Measurements from ENCODE around the gene PCDHAC1.
A peak's percentile ranks its signal among the peaks of the same experiment; 100 is the strongest.
"Not testable (repeated sequence)": the region's sequence is repeated elsewhere in the genome, so short reads cannot be mapped to it uniquely, and the experiment has no call there.

PCDHAC1 gene, protein sequence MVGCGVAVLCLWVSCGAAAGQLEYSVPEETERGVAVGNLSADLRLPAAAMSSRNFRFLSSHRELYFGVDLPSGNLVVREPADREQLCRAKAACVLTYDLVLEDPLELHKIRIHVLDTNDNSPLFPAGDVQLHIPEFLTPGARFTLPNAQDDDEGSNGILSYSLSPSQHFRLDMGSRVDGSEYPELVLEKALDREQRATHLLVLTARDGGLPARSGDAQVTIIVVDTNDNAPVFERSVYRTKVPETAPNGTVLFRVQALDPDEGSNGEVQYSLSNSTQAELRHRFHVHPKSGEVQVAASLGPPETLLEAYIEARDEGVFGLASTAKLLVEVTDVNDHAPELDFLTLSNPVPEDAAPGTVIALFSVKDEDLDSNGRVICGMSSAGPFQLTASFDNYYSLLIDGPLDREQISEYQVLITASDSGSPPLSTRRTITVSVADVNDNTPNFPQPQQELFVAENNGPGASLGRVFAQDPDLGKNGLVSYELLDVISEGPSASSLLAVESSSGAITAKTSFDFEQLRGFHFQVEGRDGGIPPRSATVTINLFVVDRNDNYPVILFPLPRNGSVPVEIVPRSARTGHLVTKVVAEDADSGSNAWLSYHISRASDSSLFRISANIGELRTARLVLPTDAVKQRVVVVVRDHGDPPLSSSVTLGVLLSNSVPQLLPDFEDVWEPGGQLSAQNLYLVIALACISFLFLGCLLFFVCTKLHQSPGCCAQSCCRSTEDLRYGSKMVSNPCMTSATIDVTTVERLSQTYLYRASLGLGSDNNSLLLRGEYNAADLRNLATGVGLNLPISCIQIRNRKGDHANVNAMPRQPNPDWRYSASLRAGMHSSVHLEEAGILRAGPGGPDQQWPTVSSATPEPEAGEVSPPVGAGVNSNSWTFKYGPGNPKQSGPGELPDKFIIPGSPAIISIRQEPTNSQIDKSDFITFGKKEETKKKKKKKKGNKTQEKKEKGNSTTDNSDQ

DNA sequence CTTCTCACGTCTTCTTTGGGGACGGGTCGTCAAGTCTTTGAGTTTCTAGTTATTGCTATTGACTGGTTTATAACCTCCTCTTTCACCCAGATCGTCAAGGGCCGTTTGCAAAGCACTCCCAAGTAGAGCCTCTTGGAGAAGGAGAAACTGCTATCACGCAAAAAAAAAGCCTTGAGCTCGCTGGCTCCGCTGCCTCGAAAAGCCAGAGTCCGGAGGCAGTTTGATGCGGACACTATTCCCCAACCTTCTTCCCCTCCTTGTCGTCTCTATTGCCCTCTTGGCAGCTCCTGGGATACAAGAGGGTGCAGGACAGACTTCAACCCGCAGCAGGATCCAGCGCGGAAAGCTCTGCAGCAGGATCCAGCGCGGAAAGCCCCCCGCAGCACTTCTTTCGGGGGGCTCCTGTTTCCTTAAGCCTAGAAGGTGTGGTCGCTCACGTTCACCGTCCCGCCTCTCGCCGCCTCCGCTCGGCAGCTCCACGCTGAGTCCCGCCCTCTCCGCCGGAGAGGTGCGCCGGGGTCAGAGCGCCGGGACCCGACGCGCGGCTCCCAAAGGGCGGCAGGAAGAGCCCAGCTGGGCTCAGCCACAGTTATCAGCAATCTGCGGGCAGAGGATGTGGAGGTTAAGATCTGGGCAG, at the start of gene PCDHAC1:
Gene PCDHAC1 (plus strand): TSS at position 494 of the 637 bp plus-strand sequence. CDS start 594 bp downstream, outside the sequence.
- DNase-seq: peak; percentile 71 to 77

DNA sequence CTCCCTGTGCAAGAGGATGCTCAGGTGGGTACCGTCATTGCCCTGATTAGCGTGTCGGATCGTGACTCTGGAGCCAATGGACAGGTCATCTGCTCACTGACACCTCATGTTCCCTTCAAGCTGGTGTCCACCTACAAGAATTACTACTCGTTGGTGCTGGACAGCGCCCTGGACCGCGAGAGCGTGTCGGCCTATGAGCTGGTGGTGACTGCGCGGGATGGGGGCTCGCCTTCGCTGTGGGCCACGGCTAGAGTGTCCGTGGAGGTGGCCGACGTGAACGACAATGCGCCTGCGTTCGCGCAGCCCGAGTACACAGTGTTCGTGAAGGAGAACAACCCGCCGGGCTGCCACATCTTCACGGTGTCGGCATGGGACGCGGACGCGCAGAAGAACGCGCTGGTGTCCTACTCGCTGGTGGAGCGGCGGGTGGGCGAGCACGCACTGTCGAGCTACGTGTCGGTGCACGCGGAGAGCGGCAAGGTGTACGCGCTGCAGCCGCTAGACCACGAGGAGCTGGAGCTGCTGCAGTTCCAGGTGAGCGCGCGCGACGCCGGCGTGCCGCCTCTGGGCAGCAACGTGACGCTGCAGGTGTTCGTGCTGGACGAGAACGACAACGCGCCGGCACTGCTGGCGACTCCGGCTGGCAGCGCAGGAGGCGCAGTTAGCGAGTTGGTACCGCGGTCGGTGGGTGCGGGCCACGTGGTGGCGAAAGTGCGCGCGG, 49.4 kb upstream of the PCDHAC1 start:
- not testable (repeated sequence) for DNase-seq

DNA sequence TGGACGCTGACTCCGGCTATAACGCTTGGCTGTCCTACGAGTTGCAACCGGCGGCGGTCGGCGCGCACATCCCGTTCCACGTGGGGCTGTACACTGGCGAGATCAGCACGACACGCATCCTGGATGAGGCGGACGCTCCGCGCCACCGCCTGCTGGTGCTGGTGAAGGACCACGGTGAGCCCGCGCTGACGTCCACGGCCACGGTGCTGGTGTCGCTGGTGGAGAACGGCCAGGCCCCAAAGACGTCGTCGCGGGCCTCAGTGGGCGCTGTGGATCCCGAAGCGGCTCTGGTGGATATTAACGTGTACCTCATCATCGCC, 48.9 kb upstream of the PCDHAC1 start:
- DNase-seq: no peak

DNA sequence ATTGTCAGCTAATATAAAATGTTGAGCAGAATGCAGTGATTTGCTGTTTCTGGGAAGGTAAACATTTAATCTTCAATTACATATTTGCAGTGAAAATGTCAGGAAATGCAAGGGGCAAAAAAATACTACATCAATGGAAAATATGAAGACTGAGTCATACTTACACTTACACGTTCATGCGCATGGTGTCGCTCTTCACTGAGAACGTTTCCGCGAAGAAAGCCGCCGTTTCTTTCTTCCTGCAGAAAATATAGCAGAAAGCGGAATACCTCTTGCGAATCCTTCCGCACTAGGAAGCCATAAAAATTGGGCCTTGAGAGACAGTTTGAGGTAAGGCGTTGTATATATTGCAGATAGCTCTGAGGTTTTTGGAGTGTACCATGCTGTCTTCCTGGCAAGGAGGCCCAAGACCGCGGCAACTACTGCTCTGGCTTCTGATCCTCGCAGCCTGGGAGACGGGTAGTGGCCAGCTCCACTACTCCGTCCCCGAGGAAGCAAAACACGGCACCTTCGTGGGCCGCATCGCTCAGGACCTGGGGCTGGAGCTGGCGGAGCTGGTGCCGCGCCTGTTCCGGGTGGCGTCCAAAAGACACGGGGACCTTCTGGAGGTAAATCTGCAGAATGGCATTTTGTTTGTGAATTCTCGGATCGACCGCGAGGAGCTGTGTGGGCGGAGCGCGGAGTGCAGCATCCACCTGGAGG, 44.1 kb upstream of the PCDHAC1 start, which contains the start of gene PCDHA13:
Gene PCDHA13 (plus strand): TSS at position 236 of the 702 bp plus-strand sequence. CDS start 145 bp downstream, at position 381.
- DNase-seq: no peak

DNA sequence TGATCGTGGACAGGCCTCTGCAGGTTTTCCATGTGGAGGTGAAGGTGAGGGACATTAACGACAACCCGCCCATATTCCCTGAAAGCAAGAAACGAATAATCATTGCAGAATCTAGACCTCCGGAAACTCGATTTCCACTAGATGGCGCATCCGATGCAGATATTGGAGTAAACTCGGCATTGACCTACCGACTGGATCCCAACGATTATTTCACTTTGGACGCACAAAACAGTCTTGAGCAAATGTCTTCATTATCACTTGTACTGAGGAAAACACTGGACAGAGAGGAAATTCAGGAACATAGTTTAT, 43.6 kb upstream of the PCDHAC1 start:
- no peak for DNase-seq

DNA sequence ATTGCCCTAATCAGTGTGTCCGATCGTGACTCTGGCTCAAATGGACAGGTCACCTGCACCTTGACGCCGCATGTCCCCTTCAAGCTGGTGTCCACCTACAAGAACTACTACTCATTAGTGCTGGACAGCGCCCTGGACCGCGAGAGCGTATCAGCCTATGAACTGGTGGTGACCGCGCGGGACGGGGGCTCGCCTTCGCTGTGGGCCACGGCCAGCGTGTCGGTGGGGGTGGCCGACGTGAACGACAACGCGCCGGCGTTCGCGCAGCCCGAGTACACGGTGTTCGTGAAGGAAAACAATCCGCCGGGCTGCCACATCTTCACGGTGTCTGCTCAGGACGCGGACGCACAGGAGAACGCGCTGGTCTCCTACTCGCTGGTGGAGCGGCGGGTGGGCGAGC, 42.7 kb upstream of the PCDHAC1 start:
- no peak for DNase-seq

DNA sequence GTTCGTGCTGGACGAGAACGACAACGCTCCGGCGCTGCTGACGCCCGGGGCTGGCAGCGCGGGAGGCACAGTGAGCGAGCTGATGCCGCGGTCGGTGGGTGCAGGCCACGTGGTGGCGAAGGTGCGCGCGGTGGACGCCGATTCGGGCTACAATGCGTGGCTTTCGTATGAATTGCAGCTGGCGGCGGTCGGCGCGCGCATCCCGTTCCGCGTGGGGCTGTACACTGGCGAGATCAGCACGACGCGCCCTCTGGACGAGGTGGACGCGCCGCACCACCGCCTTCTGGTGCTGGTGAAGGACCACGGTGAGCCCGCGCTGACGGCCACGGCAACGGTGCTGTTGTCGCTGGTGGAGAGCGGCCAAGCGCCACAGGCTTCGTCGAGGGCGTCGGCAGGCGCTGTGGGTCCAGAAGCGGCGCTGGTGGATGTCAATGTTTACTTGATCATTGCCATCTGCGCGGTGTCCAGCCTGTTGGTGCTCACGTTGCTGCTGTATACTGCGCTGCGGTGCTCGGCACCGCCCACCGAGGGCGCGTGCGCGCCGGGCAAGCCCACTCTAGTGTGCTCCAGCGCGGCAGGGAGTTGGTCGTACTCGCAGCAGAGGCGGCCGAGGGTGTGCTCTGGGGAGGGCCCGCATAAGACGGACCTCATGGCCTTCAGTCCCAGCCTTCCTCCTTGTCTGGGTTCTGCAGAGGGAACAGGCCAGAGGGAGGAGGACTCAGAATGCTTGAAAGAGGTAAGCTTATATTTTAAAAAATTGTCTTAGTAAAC, 42.0 kb upstream of the PCDHAC1 start:
- DNase-seq: no peak

DNA sequence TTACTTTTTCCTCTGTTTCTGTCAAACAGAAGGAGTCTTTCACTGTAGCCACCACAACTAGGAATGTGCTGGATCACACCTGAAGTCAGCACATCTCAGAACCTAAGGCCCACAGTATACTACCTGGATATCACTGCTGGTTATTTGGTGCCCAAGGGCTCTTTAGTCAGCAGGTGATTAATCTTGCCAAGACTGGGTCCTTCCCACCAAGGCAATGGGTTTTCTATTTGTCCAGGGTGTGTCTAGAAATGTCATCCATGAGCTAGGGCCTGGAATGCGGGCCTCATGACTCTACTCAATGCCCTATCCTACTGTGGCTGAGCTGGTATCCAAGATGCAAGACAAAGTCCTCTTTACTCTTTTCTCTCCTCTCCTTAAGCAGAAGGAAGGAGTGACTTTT, 9.8 kb upstream of the PCDHAC1 start:
- no peak for DNase-seq

DNA sequence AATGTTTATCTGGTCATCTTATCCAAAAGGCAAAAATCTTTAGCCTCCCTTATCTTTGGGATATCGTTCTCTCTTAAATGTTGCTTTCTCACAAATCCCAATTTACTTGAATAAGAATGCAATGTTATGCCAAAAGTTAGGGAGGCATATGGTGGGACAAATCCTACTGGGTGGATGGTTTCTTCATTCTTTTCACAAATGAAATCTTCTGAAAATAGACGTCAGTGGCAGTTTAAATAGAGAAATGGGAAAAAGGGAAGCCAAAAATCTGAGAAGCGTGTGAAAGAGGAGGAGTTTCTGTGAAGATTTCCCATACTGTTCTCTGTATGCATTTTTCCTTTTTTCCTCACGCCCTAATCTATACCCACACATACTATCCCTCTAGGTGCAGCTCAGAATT, 2.5 kb upstream of the PCDHAC1 start:
- DNase-seq: no peak

DNA sequence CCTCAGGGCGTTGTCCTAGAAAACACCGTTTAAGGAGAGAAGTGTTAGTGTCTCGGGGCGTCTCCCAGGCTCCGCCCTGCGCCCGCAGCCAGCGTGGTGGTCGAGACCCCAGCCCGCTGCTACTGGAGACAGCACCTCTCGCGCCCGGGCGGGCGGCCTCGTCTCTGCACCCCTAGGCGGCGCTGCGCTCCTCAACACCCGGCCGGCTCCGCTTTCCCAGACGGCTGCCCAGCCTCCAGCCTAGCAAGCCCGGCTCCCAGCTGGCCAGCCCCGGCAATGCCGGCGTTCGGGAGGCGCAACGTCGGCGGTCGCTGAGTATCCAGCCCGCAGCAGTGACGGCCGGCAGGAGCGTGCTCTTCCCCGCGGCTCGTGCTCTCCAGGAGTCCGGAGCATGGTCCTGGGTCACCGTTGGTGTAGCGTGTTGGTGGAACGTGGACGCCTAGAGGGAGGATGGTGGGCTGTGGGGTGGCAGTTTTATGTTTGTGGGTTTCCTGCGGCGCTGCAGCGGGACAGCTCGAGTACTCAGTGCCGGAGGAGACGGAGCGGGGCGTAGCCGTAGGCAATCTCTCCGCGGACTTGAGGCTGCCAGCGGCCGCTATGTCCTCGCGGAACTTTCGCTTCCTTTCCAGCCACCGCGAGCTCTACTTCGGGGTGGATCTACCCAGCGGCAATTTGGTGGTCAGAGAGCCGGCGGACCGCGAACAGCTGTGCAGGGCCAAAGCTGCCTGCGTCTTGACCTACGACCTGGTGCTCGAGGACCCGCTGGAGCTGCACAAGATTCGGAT, 536 bp downstream of the PCDHAC1 start:
- peak; percentile 87 for DNase-seq

DNA sequence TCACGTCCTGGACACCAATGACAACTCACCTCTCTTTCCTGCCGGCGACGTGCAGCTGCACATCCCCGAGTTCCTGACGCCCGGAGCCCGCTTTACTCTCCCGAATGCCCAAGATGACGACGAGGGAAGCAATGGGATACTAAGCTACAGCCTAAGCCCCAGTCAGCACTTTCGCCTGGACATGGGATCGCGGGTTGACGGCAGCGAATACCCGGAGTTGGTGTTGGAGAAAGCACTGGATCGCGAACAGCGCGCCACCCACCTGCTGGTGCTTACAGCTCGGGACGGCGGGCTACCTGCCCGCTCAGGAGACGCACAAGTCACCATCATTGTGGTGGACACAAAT, 1.1 kb downstream of the PCDHAC1 start:
- no peak for DNase-seq

DNA sequence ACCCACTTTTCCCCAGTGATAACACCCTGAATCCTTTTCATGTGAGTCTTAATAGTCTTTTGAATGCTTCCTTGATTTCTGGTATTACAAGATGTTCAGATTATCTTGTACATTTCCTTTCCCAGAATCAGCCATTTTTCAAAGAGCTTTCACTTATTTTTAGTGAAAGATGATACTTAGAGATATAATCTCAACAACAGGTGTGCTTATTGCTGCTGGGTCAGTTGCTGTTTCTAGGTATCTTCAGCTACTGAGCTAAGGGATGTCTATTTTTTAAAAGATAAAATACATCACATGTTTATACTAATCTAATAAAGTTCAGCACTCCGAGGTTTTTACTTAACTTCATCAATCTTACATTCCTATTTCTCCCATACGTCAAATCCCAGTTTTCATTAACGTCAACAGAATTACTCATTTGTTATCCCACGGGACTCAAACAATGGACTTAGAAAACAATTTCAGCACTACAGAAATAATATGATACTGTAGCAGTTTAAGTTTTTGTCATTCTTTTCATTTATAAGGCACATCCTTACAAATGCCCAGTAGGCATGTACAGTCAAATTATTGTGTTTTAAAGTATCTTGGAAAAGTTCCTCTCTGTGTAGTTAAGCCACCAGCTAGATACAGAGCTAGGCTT, 9.0 kb downstream of the PCDHAC1 start:
- no peak for DNase-seq

DNA sequence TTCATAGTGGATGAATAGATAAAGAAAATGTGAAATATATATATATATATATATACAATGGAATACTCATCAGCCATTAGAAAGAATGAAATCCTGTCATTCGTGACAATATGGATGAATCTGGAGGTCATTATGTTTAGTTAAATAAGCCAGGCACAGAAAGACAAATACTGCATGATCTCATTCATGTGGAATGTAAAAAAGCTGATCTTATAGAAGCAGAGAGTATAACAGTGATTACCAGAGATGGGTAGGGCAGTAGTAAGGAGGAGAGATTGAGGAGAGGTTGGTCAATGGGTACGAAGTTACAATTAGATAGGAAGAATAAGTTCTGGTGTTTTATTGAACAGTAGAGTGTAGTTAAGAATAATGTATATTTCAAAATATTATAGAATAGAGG, 20.5 kb downstream of the PCDHAC1 start:
- DNase-seq: no peak

DNA sequence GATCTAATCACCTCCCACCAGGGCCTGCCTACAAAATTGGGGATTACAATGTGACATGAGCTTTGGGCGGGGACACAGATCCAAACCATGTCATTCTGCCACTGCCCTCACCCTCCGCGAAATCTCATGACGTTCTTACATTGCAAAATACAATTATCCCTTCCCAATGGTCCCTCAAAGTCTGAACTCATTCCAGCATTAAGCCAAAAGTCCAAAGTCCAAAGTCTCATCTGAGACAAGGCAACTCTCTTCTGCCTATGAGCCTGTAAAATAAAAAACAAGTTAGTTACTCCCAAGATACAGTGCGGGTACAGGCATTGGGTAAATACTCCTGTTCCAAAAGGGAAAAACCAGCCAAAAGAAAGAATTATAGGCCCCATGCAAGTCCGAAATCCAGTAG, 25.5 kb downstream of the PCDHAC1 start:
- DNase-seq: no peak

DNA sequence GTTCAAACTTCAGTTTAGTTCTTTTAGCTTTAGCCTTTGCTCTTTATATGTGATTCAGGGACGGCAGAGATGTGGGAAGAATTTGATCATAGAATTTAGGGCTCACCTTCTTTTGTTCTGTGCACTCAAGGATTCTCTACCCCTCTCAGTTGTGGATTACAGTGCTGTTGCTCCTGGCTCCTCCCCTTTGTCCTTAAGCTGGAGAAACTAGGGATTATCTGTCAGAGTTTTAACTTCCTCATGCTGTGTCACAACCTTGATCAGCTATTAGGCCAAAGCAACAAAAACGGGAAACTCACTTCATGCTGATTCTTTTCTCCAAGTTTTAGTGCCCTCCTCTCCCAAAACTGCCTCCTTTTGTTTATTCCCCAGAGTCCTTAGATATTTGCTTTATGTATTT, 27.1 kb downstream of the PCDHAC1 start:
- no peak for DNase-seq

DNA sequence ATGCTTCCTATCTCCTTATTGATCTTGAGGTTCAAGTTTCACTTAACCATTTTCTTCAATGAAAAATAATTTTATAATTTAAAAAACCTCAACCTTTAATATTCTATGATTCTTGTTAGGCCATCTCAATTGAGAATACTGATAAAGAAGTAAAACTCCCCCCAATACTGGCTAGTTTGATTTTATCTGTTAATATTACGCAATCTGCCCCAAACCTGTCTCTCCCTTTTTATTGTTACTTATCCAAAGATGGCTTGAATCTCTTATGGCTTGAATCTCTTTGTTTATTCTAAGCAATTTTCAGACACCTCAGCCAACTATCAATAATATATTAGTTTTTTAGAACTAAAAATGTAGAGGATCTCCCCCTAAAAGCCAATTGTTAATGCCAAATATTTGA, 36.1 kb downstream of the PCDHAC1 start:
- DNase-seq: no peak

DNA sequence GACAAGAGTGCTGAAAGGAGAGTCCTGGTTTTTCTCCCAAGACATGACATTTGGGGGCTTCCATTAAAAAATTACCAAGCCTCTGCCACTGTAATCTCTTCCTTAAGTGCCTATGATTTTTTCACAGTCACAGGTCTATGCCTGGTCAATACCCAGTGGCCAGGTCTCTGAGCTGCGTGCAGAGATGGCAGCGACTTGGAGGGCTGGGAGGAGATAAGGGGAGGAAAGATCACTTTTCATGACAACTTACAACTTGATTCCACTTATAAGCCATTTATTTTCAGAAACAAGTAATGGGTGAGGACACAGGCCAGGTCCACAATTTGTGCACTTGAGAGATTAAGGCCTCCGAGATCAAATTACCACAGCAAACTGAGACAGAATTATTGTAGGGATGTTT, 38.3 kb downstream of the PCDHAC1 start:
- DNase-seq: no peak

DNA sequence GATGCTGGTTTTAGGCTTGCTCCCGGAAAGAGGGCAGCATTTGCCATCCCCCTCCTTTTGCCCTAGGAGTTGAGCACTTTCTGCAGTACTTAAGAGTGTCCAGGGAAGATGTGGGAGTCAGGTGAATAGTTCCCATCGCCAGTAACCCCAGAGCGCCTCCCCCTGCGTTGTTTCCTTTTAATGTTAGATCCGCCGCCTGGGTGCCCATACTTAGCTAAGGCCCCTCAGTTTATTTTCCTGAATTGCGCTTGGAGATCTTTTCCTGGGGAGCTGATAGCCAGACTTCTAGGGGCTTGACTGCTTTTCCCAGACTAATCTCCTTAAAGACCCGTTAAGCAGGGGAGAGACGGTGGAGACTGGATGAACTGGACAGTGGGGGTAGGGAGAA, 39.8 kb downstream of the PCDHAC1 start:
- DNase-seq: peak in 1 of 2 experiments; percentile 15

DNA sequence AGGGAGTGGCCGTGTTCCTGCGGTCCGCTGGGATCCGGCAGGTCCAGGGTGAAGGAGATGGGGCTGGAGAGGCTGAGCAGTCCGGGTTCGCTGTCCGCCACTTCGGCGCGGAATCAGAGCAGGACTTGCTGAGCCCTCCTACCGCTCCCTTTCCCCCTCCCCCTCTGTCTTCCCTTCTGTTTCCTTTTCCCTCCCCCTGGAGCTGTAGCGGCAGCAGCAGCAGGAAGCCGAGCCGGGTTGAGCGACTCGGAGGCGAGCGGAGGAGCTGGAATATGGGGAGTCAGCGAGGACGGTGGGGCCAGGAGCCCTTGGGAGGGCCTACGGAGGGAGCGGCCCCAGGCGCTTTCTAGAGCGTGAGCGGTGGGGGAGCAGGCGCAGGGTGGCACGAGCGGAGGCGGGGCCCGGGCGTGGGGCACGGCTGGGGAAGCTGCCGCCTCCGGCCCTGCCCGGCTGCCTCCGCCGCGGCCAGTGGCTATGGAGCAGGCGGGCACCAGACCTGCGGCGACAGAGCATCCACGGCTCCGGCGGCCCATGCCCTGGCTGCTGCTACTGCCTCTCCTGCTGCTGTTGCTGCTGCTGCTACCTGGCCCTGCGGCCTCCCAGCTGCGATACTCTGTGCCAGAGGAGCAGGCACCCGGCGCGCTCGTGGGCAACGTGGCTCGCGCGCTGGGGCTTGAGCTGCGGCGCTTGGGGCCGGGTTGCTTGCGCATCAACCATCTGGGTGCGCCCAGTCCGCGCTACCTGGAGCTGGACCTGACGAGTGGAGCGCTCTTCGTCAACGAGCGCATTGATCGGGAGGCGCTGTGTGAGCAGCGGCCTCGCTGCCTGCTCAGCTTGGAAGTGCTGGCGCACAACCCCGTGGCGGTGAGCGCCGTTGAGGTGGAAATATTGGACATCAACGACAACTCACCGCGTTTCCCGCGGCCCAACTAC, 40.5 kb downstream of the PCDHAC1 start, which contains the start of gene PCDHAC2:
Gene PCDHAC2 (plus strand): TSS at position 184 of the 933 bp plus-strand sequence. CDS start 291 bp downstream, at position 475.
- DNase-seq: peak; percentile 66 to 76
